ENCODE data around the gene TFCP2L1. TPM values are rescaled to one million over a fixed set of nuclear protein-coding genes. Genes with fewer than 3 reads are reported as not detected.

The TFCP2L1 gene
- total and polyA plus RNA-seq, 2 experiments from 2014 or later: 0.94 to 6.4 TPM

GRCh38 chr2:121245120-121245820 is 39.7 kb downstream of the TFCP2L1 start:
- Histone ChIP-seq H3F3A (replicated peaks; ENCODE audit: low read depth) (no peaks in the 10 kb centered on the region), H4K20me1 (replicated peaks; ENCODE audit: insufficient read depth) (no peaks in the 10 kb centered on the region), H3K4me1 (ENCODE audit: insufficient read depth) (no peaks in the 10 kb centered on the region), H3K27ac (ENCODE audit: low read depth) (no peak overlapping the region), H3K27me3 (ENCODE audit: insufficient read depth) (no peaks in the 10 kb centered on the region), H3K4me2 (no peak overlapping the region), H3K79me2 (replicated peaks; ENCODE audit: insufficient read depth) (no peaks in the 10 kb centered on the region), H3K36me3 (ENCODE audit: insufficient read depth) (no peaks in the 10 kb centered on the region), H3K9me2 (ENCODE audit: insufficient read depth) (no peaks in the 10 kb centered on the region), H2AFZ (no peak overlapping the region), H3K4me3 (no peak overlapping the region)
- Mint-ChIP-seq H3K27ac (peak overlapping the region; percentile 44; the same call in 1 of the 2 replicates), H3K4me1 (no peaks in the 10 kb centered on the region; the same call in 2 of the 3 replicates), H3K36me3 (ENCODE audit: low read depth) (no peaks in the 10 kb centered on the region), H3K27me3 (ENCODE audit: insufficient read depth, low read depth, poor library complexity) (peaks cover 6% of the 10 kb centered on the region), H3K4me3 (no peak overlapping the region), H3K9me3 (no peaks in the 10 kb centered on the region)
- ATAC-seq (no peak), DNase-seq (ENCODE audit: low spot score) (no peak)
- TF ChIP-seq NANOG (IDR thresholded peaks at IDR 0.05; ENCODE audit: borderline replicate concordance): no peak
- no peak for TF ChIP-seq EZH2phosphoT487 (IDR thresholded peaks at IDR 0.05; ENCODE audit: unreplicated experiment)
- TF ChIP-seq ETS1 (IDR thresholded peaks at IDR 0.05): no peak
- no peak for TF ChIP-seq ZNF114 (CRISPR knock-in tag; IDR thresholded peaks at IDR 0.05)
- TF ChIP-seq STAT1 (IDR thresholded peaks at IDR 0.05; ENCODE audit: unreplicated experiment): no peak
- TF ChIP-seq CTCF (conservative IDR thresholded peaks at IDR 0.05; ENCODE audit: low read depth in 2 of 2): no peak
- TF ChIP-seq ZNF331 (CRISPR knock-in tag; IDR thresholded peaks at IDR 0.05; ENCODE audit: low read depth): no peak
- no peak for TF ChIP-seq JUNB (IDR thresholded peaks at IDR 0.05; ENCODE audit: unreplicated experiment)
- TF ChIP-seq EZH2 (IDR thresholded peaks at IDR 0.05; ENCODE audit: low read depth, unreplicated experiment): no peak
- no peak for TF ChIP-seq REST (IDR thresholded peaks at IDR 0.05; ENCODE audit: unreplicated experiment)
- no peak for TF ChIP-seq CREB1 (CRISPR knock-in tag; IDR thresholded peaks at IDR 0.05; ENCODE audit: low read depth)
- no peak for TF ChIP-seq ZNF462 (CRISPR knock-in tag; IDR thresholded peaks at IDR 0.05)
- TF ChIP-seq POLR2AphosphoS5 (IDR thresholded peaks at IDR 0.05; ENCODE audit: low read depth): no peak

Measured in GM23338 (cell line).